Right lobe of liver (tissue), 6 donors: ENCODE data around the gene BAG1. TPM values are rescaled to one million over a fixed set of nuclear protein-coding genes. Genes with fewer than 3 reads are reported as not detected.

ENCODE experiments used
- ATAC-seq, 4 donors: fragments of 200-7000 bp; cut with Tn5 transposase; one replicate each; pipeline ENCODE4 v1.9.1; 2020; ENCODE audit warnings: mild to moderate bottlenecking in 4 of 4, moderate library complexity in 4 of 4
- DNase-seq, 3 donors: peaks; one replicate each; pipeline ENCODE4 v3.0.0-alpha.2; 2020
- H3K27ac ChIP-seq, 3 donors: fragments of 200-600 bp; one replicate each; pipeline ENCODE4 v1.8.0; 2022
- H3K27me3 ChIP-seq, 2 donors: fragments of 200-600 bp; one replicate each; pipeline ENCODE4 v1.8.0; 2022
- H3K36me3 ChIP-seq, 4 donors: fragments of 200-600 bp; sonication (generic) in 1 of 4; one replicate each; pipeline versions ENCODE4 v1.5.1 to v1.8.0; 2017 to 2022; ENCODE audit warnings: control low read depth in 1 of 4
- H3K4me1 ChIP-seq, 4 donors: fragments of 200-600 bp; sonication (generic) in 1 of 4; one replicate each; pipeline versions ENCODE4 v1.5.1 to v1.8.0; 2017 to 2022; ENCODE audit warnings: control low read depth in 1 of 4
- H3K4me3 ChIP-seq, 3 donors: fragments of 200-600 bp; one replicate each; pipeline ENCODE4 v1.8.0; 2022
- H3K9me3 ChIP-seq, 4 donors: fragments of 200-600 bp; sonication (generic) in 1 of 4; one replicate each; pipeline versions ENCODE4 v1.5.1 to v1.8.0; 2017 to 2022; ENCODE audit warnings: control low read depth in 1 of 4
- CTCF ChIP-seq, 4 donors: fragments of 200-600 bp in 3 of 4; fragments of 450-650 bp in 1 of 4; IDR thresholded peaks; one replicate each; pipeline versions ENCODE4 v1.5.1 to v1.8.0; 2016 to 2022; ENCODE audit warnings: antibody characterized with exemption in 4 of 4, mild to moderate bottlenecking in 2 of 4
- POLR2A ChIP-seq: fragments of 450-650 bp; IDR thresholded peaks from one replicate; pipeline ENCODE4 v1.6.1; 2017; ENCODE audit warnings: antibody characterized with exemption, mild to moderate bottlenecking
- WGBS: methylation state at CpG from one replicate; pipeline ENCODE4 v1.1.6; 2018; ENCODE audit warnings: low coverage, low lambda C conversion rate; ENCODE audit not compliant: insufficient coverage; ENCODE audit errors: missing lambda C conversion rate; 5-methylcytosine and 5-hydroxymethylcytosine counted together
- intact Hi-C, 2 donors: fragments of 100-400 bp; cut with DNase I; formaldehyde crosslinking; loops; one replicate each; pipeline versions ENCODE4 v1.11.2 to v1.14.1; 2022
- total RNA-seq, 6 experiments: library from RNA; depleted of rRNA in 2 of 6; stranded (reverse); fragments of >200 nt in 2 of 6; fragmentation: NEBNext Ultra II Directional in 3 of 6; extraction: Animal tissue kit (Norgen Biotek cat#: 25700) in 3 of 6; gene quantifications; one replicate each; pipeline versions ENCODE4 v1.1.0 to v1.2.4, GENCODE V29; 2016 to 2023
- donor health status: DM: no; HTN: yes; CAD: no.
- donor health status: DM: no; HTN: no; CAD: no.
- donor health status: DM: no; HTN: no; CAD: no.
- donor health status: DM: no; HTN: yes; CAD: no.
- donor health status: DM: no; HTN: yes; CAD: no.

The BAG1 gene
- total RNA-seq, 6 experiments from 2014 or later: 28.8 to 42.6 (median 38.1) TPM

GRCh38 chr9:33273266-33273971 is 8.9 kb upstream of the BAG1 start:
- Histone ChIP-seq H3K9me3 (no peaks in the 10 kb centered on the region), H3K4me3 (no peak overlapping the region), H3K36me3 (peaks cover 11 to 82% (median 33%) of the 10 kb centered on the region in 4 donors), H3K27ac (no peak overlapping the region), H3K4me1 (no peaks in the 10 kb centered on the region), H3K27me3 (no peaks in the 10 kb centered on the region)
- DNase-seq (no peak), ATAC-seq (no peak)
- no peak for TF ChIP-seq CTCF (IDR thresholded peaks at IDR 0.05)
- no peak for TF ChIP-seq POLR2A
- 53% methylated on average over 3 of the region's 3 CpGs for WGBS
- intact Hi-C loops: no loop called here

- Histone ChIP-seq H3K36me3 (peaks cover 6 to 81% (median 23%) of the 10 kb centered on the region in 4 donors), H3K27ac (no peak overlapping the region), H3K4me1 (no peaks in the 10 kb centered on the region), H3K27me3 (no peaks in the 10 kb centered on the region), H3K4me3 (no peak overlapping the region), H3K9me3 (no peaks in the 10 kb centered on the region)
- intact Hi-C loops: no loop called here
- 100% methylated on average over 1 of the region's 1 CpG for WGBS
- ATAC-seq (no peak), DNase-seq (no peak)
- TF ChIP-seq CTCF (IDR thresholded peaks at IDR 0.05) (no peak), POLR2A (no peak)
Observed at GRCh38 chr9:33272061-33272460, 7.6 kb upstream of the BAG1 start.

- H3K27ac ChIP-seq: no peak overlapping the region
- WGBS: 95% methylated on average over 3 of the region's 3 CpGs
- peaks cover 0 to 71% (median 18%) of the 10 kb centered on the region in 4 donors for H3K36me3 ChIP-seq
- no peaks in the 10 kb centered on the region for H3K9me3 ChIP-seq
- intact Hi-C loops: no loop called here
- no peak overlapping the region for H3K4me3 ChIP-seq
- H3K27me3 ChIP-seq: no peaks in the 10 kb centered on the region
- peaks cover 0 to 8% (median 3%) of the 10 kb centered on the region in 4 donors for H3K4me1 ChIP-seq
- TF ChIP-seq CTCF (IDR thresholded peaks at IDR 0.05): no peak
- no peak for TF ChIP-seq POLR2A
- DNase-seq: no peak
- no peak for ATAC-seq
Observed at GRCh38 chr9:33270146-33270545, 5.6 kb upstream of the BAG1 start.

- DNase-seq: no peak
- no peak overlapping the region for H3K27ac ChIP-seq
Observed at GRCh38 chr9:33267151-33267767, 2.8 kb upstream of the BAG1 start.

More at GRCh38 chr9:33267151-33267767, 2.8 kb upstream of the BAG1 start:
- Histone ChIP-seq H3K9me3 (no peaks in the 10 kb centered on the region), H3K4me3 (no peak overlapping the region), H3K27me3 (no peaks in the 10 kb centered on the region), H3K4me1 (peaks cover 0 to 16% (median 7%) of the 10 kb centered on the region in 4 donors), H3K36me3 (peaks cover 0 to 57% (median 14%) of the 10 kb centered on the region in 4 donors)
- TF ChIP-seq CTCF (IDR thresholded peaks at IDR 0.05): no peak
- no peak for TF ChIP-seq POLR2A
- ATAC-seq: no peak
- intact Hi-C loops: no loop called here
